Gastrocnemius medialis (tissue), 4 donors: ENCODE measurements around the gene NUBPL. TPM values are rescaled to one million over a fixed set of nuclear protein-coding genes. Genes with fewer than 3 reads are reported as not detected.

Source experiments
- ATAC-seq, 2 donors: fragments of 150-250 bp; one replicate each; pipeline ENCODE4 v1.9.1; 2016
- DNase-seq, 2 donors: peaks; one replicate each; pipeline ENCODE4 v3.0.0-alpha.2; 2019
- H3K27ac ChIP-seq, 4 donors: fragments of 200-600 bp; sonication (generic); 1 replicate in 1 of 4; 2 replicates in 3 of 4; pipeline ENCODE4 v1.5.1; 2016 to 2018; ENCODE audit warnings: mild to moderate bottlenecking in 2 of 4, moderate library complexity in 1 of 4
- H3K27me3 ChIP-seq, 3 donors: fragments of 200-600 bp; sonication (generic) in 2 of 3; 1 replicate in 1 of 3; 2 replicates in 2 of 3; pipeline versions ENCODE4 v1.5.1 to v1.6.0; 2016 to 2019; ENCODE audit warnings: mild to moderate bottlenecking in 1 of 3, moderate library complexity in 1 of 3
- H3K36me3 ChIP-seq, 2 donors: fragments of 200-600 bp; sonication (generic) in 1 of 2; one replicate each; pipeline ENCODE4 v1.5.1; 2017 to 2018
- H3K4me1 ChIP-seq, 2 donors: fragments of 200-600 bp; sonication (generic) in 1 of 2; one replicate each; pipeline ENCODE4 v1.5.1; 2016 to 2017; ENCODE audit warnings: mild to moderate bottlenecking in 2 of 2
- H3K4me3 ChIP-seq, 4 donors: fragments of 200-600 bp; sonication (generic) in 3 of 4; 1 replicate in 1 of 4; 2 replicates in 3 of 4; pipeline ENCODE4 v1.5.1; 2016 to 2019; ENCODE audit warnings: mild to moderate bottlenecking in 2 of 4
- H3K9me3 ChIP-seq, 3 donors: fragments of 200-600 bp; sonication (generic) in 2 of 3; 1 replicate in 1 of 3; 2 replicates in 2 of 3; pipeline ENCODE4 v1.5.1; 2016 to 2019
- POLR2A ChIP-seq, 2 donors: fragments of 450-650 bp; IDR thresholded peaks; one replicate each; pipeline ENCODE4 v1.6.1; 2017; ENCODE audit warnings: antibody characterized with exemption in 2 of 2, mild to moderate bottlenecking in 2 of 2, moderate library complexity in 2 of 2
- in situ Hi-C, 4 donors: fragments of 200-750 bp; cut with MboI; loops; one replicate each; pipeline versions ENCODE4 v1.15.0 to v1.8.0; 2017; ENCODE audit warnings: low sequenced_read_pairs in 4 of 4
- intact Hi-C: fragments of 100-400 bp; cut with DNase I; formaldehyde crosslinking; loops from one replicate; pipeline ENCODE4 v1.15.1; 2023; ENCODE audit warnings: low total_unique reads
- total RNA-seq, 4 donors: library from RNA; depleted of rRNA; stranded (reverse); fragments of >200 nt; gene quantifications; one replicate each; pipeline versions ENCODE4 v1.1.0 to v1.2.3, GENCODE V29; 2016
- TF ChIP-seq, protein P1 (sequence below), 5 experiments: fragments of 450-650 bp in 3 of 5; fragments of 200-600 bp in 2 of 5; sonication (generic) in 2 of 5; IDR thresholded peaks in 4 of 5; conservative IDR thresholded peaks in 1 of 5; 1 replicate in 4 of 5; 2 replicates in 1 of 5; pipeline ENCODE4 v1.5.1; 2016 to 2019; ENCODE audit warnings: antibody characterized with exemption in 5 of 5, mild to moderate bottlenecking in 3 of 5, moderate library complexity in 3 of 5

The NUBPL gene
- total RNA-seq, 4 donors from 2014 or later = 4.5 to 12.3 (median 7.7) TPM

GRCh38 chr14:31590206-31590605 is 29.0 kb downstream of the NUBPL start:
- H3K4me1 ChIP-seq = peaks cover 0 to 2% of the 10 kb centered on the region in 2 donors
- no peak overlapping the region for H3K4me3 ChIP-seq
- no peak for TF ChIP-seq POLR2A (IDR thresholded peaks at IDR 0.05)
- TF ChIP-seq, protein P1, sequence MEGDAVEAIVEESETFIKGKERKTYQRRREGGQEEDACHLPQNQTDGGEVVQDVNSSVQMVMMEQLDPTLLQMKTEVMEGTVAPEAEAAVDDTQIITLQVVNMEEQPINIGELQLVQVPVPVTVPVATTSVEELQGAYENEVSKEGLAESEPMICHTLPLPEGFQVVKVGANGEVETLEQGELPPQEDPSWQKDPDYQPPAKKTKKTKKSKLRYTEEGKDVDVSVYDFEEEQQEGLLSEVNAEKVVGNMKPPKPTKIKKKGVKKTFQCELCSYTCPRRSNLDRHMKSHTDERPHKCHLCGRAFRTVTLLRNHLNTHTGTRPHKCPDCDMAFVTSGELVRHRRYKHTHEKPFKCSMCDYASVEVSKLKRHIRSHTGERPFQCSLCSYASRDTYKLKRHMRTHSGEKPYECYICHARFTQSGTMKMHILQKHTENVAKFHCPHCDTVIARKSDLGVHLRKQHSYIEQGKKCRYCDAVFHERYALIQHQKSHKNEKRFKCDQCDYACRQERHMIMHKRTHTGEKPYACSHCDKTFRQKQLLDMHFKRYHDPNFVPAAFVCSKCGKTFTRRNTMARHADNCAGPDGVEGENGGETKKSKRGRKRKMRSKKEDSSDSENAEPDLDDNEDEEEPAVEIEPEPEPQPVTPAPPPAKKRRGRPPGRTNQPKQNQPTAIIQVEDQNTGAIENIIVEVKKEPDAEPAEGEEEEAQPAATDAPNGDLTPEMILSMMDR (IDR thresholded peaks at IDR 0.05 in 4 of 5, conservative IDR thresholded peaks at IDR 0.05 in 1 of 5) = no peak
- intact Hi-C loops = no loop called here
- H3K27ac ChIP-seq = no peak overlapping the region
- ATAC-seq (no peak), DNase-seq (no peak)
- in situ Hi-C loops = no loop called here
- no peaks in the 10 kb centered on the region for H3K36me3 ChIP-seq
- no peaks in the 10 kb centered on the region for H3K9me3 ChIP-seq
- H3K27me3 ChIP-seq = no peaks in the 10 kb centered on the region

GRCh38 chr14:31592122-31592521 is 30.9 kb downstream of the NUBPL start:
- intact Hi-C loops = no loop called here

GRCh38 chr14:31592631-31593030 is 31.4 kb downstream of the NUBPL start:
- intact Hi-C loops = no loop called here
- ATAC-seq (no peak), DNase-seq (no peak)
- TF ChIP-seq, protein P1 (IDR thresholded peaks at IDR 0.05 in 4 of 5, conservative IDR thresholded peaks at IDR 0.05 in 1 of 5) = no peak
- TF ChIP-seq POLR2A (IDR thresholded peaks at IDR 0.05) = no peak
- in situ Hi-C loops = no loop called here
- Histone ChIP-seq H3K36me3 (no peaks in the 10 kb centered on the region), H3K9me3 (no peaks in the 10 kb centered on the region), H3K27ac (no peak overlapping the region), H3K4me1 (peaks cover 0 to 5% of the 10 kb centered on the region in 2 donors), H3K27me3 (no peaks in the 10 kb centered on the region), H3K4me3 (no peak overlapping the region)

More at GRCh38 chr14:31592122-31592521, 30.9 kb downstream of the NUBPL start:
- DNase-seq (no peak), ATAC-seq (no peak)
- in situ Hi-C loops = no loop called here
- Histone ChIP-seq H3K27ac (no peak overlapping the region), H3K4me3 (no peak overlapping the region), H3K4me1 (peaks cover 0 to 5% of the 10 kb centered on the region in 2 donors), H3K9me3 (no peaks in the 10 kb centered on the region), H3K27me3 (no peaks in the 10 kb centered on the region), H3K36me3 (no peaks in the 10 kb centered on the region)
- TF ChIP-seq, protein P1 (IDR thresholded peaks at IDR 0.05 in 4 of 5, conservative IDR thresholded peaks at IDR 0.05 in 1 of 5) = no peak
- no peak for TF ChIP-seq POLR2A (IDR thresholded peaks at IDR 0.05)

DNA sequence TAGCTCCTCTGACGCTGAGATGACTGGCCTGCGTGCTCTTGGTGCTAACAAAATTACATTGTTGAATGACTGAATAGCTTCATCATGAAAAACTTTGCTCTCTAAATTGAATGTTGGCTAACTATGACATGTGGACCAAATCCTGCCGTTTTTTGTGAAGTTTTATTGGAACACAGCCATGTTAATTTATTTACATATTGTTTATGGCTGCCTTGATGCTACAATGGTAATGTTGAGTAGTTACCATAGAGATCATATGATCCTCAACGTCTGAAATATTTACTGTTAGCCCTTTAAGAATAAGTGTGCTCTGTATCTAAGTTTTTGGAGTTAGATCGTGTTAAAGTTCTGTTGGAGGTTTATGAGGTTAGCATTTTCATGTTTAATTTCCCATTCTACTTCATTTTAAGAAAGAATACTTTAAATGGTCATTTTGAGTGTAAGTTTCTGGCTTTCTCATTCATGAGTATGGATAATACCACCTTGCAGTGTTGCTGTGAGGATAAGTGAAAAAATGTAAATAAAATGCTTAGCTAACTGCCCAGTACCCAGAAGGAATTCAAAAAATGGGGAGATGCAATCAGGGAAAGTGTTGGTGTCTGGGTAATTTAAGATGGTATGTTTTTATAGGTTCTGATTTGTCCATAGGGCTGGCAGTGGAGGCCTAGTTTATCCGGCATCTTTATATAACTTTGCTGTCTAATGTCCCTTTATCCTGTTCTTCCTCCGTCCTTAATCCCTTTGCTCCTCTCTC is 35.3 kb downstream of the NUBPL start:
- Histone ChIP-seq H3K4me3 (no peak overlapping the region), H3K27me3 (no peaks in the 10 kb centered on the region), H3K36me3 (no peaks in the 10 kb centered on the region), H3K27ac (no peak overlapping the region), H3K4me1 (peaks cover 0 to 5% of the 10 kb centered on the region in 2 donors), H3K9me3 (no peaks in the 10 kb centered on the region)
- no peak for DNase-seq
- in situ Hi-C loops (no loop called here), intact Hi-C loops (no loop called here)
- TF ChIP-seq, protein P1 (IDR thresholded peaks at IDR 0.05 in 4 of 5, conservative IDR thresholded peaks at IDR 0.05 in 1 of 5) = no peak
- TF ChIP-seq POLR2A (IDR thresholded peaks at IDR 0.05) = no peak
- no peak for ATAC-seq
